ENCODE data around the gene IL15RA.
"Not testable (repeated sequence)": the region's sequence is repeated elsewhere in the genome, so short reads cannot be mapped to it uniquely, and the experiment has no call there.

IL15RA gene

GRCh38 chr10:5927306-5927705 lies 50.0 kb downstream of the IL15RA start:
- no peak for DNase-seq (ENCODE audit: low read depth)

- no peak for DNase-seq (ENCODE audit: low read depth)
Measured at GRCh38 chr10:5924889-5925288, 52.5 kb downstream of the IL15RA start.

- no peak for DNase-seq (ENCODE audit: low read depth)
Measured at GRCh38 chr10:5921746-5922145, 55.6 kb downstream of the IL15RA start.

- no peak for DNase-seq (ENCODE audit: low read depth)
Measured at GRCh38 chr10:5919568-5919967, 57.8 kb downstream of the IL15RA start.

GRCh38 chr10:5918763-5919162 lies 58.6 kb downstream of the IL15RA start:
- no peak for DNase-seq (ENCODE audit: low read depth)

GRCh38 chr10:5917305-5917704 lies 60.0 kb downstream of the IL15RA start:
- no peak for DNase-seq (ENCODE audit: low read depth)

- no peak for DNase-seq (ENCODE audit: low read depth)
Measured at GRCh38 chr10:5915451-5915850, 61.9 kb downstream of the IL15RA start.

GRCh38 chr10:5913736-5914135 lies 63.6 kb downstream of the IL15RA start:
- DNase-seq (ENCODE audit: low read depth) = no peak

- DNase-seq (ENCODE audit: low read depth) = no peak
Measured at GRCh38 chr10:5911670-5912069, 65.7 kb downstream of the IL15RA start.

GRCh38 chr10:5910323-5911100 lies 66.8 kb downstream of the IL15RA start:
- no peak for DNase-seq (ENCODE audit: low read depth)

- DNase-seq (ENCODE audit: low read depth) = not testable (repeated sequence)
Measured at GRCh38 chr10:5908676-5909075, 68.7 kb downstream of the IL15RA start.

GRCh38 chr10:5906651-5907050 lies 70.7 kb downstream of the IL15RA start:
- DNase-seq (ENCODE audit: low read depth) = no peak

- no peak for DNase-seq (ENCODE audit: low read depth)
Measured at GRCh38 chr10:5905854-5906507, 71.4 kb downstream of the IL15RA start.

GRCh38 chr10:5904227-5904626 lies 73.1 kb downstream of the IL15RA start:
- no peak for DNase-seq (ENCODE audit: low read depth)

- DNase-seq (ENCODE audit: low read depth) = no peak
Measured at GRCh38 chr10:5903563-5903962, 73.8 kb downstream of the IL15RA start.

- no peak for DNase-seq (ENCODE audit: low read depth)
Measured at GRCh38 chr10:5902511-5903274, 74.7 kb downstream of the IL15RA start.
